Daoy (cell line): ENCODE results near the gene SNW1. TPM values are rescaled to one million over a fixed set of nuclear protein-coding genes. Genes with fewer than 3 reads are reported as not detected.

Experiments
- total RNA-seq: library from RNA; depleted of rRNA; stranded (reverse); fragments of >200 nt; shearing (Covaris generic); gene quantifications from 2 replicates; pipeline ENCODE4 v1.2.3, GENCODE V29; 2014; rRNA removed

The SNW1 gene
- total RNA-seq, 1 experiment from 2014 or later = 133 TPM

Other genes with a start within 250 kb of the SNW1 start
- 19.5 and 26.3 TPM in 2 replicates for gene SPTLC2, start 144.5 kb downstream of the SNW1 start, total RNA-seq
- 17.9 and 25.2 TPM in 2 replicates for gene ALKBH1, start 53.1 kb downstream of the SNW1 start, total RNA-seq
- 1,732 and 2,044 TPM in 2 replicates for gene SLIRP, start 53.1 kb downstream of the SNW1 start, total RNA-seq
- 1.4 and 5.4 TPM in 2 replicates for gene ADCK1, start 39.0 kb upstream of the SNW1 start, total RNA-seq